ENCODE measurements around the gene SAXO1.
A peak's percentile ranks its signal among the peaks of the same experiment; 100 is the strongest.
"Not testable (repeated sequence)": the region's sequence is repeated elsewhere in the genome, so short reads cannot be mapped to it uniquely, and the experiment has no call there.

SAXO1 gene, protein sequence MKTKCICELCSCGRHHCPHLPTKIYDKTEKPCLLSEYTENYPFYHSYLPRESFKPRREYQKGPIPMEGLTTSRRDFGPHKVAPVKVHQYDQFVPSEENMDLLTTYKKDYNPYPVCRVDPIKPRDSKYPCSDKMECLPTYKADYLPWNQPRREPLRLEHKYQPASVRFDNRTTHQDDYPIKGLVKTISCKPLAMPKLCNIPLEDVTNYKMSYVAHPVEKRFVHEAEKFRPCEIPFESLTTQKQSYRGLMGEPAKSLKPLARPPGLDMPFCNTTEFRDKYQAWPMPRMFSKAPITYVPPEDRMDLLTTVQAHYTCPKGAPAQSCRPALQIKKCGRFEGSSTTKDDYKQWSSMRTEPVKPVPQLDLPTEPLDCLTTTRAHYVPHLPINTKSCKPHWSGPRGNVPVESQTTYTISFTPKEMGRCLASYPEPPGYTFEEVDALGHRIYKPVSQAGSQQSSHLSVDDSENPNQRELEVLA

GRCh38 chr9:19033015-19033414 lies at the start of gene SAXO1:
TSS of gene SAXO1 (minus strand) at chr9:19033209. CDS start at chr9:19032908, 301 bp downstream.
- DNase-seq = no peak

DNA sequence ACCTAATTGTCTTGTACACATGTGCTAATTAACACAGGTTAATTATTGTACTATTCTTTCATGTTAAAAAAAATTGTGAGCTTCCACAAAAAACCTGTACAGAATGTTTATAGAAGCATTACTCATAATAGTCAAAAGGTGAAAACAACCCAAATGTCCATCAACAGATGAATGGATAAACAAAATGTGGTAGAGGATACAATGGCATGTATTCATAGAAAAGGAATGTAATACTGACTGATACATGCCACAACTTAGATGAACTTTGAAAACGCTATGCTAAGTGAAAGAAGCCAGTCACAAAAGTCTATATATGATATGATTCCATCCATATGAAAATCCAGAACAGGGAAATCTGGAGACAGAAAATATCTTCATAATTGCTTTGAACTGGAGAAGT lies 41.8 kb upstream of the SAXO1 start:
- DNase-seq = no peak

DNA sequence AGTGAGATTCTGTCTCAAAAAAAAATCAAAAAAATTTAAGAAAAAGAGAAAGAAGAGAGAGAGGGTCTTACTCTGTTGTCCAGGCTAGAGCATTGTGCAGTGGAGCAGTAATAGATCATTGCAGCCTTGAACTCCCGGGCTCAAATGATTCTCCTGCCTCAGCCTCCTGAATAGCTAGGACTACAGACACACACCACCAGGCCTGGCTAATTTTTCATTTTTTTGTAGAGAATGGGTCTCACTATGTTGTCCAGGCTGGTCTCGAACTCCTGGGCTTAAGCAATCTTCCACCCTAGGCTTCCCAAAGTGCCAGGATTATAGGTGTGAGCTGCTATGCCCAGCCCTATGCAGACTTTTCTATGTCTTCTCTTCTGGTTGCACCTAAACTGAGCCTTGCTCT lies 41.2 kb upstream of the SAXO1 start:
- no peak for DNase-seq

DNA sequence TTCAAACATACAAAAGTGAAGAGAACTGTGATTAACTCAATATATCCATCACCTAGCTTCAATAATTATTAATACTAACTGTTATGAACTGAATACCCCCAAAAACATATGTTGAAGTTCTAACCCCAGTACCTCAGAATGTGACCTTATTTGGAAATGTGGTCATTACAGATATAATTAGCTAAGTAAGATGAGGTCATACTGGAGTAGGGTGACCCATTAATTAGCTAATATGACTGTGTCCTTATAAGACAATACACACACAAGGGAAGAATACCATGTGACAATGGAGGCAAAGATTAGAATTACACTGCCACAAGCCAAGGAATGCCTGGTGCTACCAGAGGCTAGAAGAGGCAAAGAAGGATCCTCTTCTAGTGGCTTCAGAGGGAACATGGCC lies 24.0 kb upstream of the SAXO1 start:
- no peak for DNase-seq

DNA sequence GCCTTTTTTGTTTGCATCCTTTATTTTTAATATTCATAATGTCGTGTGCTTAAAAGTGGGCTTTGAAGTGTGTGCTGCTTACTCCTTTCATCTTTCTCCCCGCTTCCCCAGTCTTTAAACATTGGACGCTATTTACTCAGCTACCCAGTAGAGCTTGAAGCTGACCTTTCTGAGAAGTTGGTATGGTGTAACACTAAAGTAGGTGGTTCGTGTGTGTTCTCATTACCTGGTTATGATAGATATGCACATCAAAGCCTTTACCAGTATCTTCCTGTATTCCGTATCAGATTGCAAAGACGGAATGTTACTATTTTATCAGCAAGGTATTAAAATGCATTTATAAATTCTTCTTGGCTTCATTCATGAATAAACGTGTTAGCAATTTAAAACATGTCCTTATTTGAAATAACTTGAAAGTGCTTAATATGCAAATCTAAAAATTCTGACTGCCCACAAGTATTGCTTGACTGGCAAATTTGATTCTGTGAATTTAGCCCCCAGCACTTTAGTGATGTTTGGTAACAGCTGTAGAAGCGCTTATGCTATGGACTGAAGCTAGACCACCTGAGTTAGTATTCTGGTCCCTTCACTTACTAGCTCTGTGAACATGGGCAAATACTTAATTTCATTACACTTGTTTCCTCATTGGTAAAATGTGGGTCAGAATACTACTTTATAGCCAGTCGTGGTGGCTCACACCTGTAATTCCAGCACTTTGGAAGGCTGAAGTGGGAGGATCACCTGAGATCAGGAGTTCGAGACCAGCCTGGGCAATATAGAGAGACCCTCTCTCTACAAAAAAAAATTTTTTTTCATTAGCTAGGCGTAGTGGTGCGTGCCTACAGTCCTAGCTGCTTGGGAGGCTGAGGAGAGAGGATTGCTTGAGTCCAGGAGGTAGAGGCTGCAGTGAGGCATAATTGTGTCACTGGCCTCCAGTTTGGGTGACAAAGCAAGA lies 17.9 kb upstream of the SAXO1 start:
- DNase-seq = no peak

- DNase-seq = no peak
These were observed 17.1 kb upstream of the SAXO1 start for GRCh38 chr9:19049917-19050636.

GRCh38 chr9:19048966-19049916 lies 16.2 kb upstream of the SAXO1 start, which contains the start of gene RRAGA:
TSS of gene RRAGA (plus strand) at chr9:19049427. CDS start at chr9:19049660, 233 bp downstream.
- DNase-seq = peak; percentile 90

GRCh38 chr9:19036611-19037010 lies 3.6 kb upstream of the SAXO1 start:
- DNase-seq = no peak

DNA sequence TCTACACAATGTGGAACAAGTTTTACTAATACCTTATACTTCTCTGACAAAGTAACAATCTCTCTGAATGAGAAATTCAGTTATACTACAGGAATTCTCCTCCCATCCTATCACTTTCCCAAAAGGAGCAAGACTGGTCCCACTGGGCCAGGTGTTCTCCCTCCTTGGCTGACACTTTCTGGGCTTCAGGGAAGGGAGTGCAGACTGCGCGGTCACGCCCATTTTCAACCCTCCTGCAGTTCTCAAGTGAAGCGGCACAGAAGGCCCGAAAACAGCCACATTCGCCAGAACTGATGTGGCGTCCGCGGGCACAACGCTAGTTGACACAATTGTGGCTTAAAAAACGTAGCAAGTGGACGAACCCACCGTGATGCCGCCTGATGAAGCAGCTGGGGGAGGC lies 603 bp downstream of the SAXO1 start:
- no peak for DNase-seq

DNA sequence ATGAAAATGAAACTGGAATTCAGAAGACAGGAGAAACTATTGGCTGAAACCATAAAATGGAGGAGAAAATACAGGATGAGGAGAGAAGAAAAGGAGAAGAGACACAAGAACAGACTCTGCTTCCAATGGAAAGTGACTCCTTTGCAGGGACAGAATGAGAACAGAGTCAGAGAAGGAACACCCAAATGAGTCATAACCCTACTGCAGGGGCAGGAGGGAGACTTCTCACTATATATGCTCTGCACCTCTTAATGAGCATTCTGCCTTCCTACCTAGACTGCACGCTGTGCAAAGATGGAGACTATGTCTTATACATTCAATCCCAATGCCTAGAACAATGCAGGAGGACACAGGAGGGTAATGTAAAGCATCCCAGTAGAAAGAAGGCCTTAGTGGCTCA lies 2.1 kb downstream of the SAXO1 start:
- no peak for DNase-seq

DNA sequence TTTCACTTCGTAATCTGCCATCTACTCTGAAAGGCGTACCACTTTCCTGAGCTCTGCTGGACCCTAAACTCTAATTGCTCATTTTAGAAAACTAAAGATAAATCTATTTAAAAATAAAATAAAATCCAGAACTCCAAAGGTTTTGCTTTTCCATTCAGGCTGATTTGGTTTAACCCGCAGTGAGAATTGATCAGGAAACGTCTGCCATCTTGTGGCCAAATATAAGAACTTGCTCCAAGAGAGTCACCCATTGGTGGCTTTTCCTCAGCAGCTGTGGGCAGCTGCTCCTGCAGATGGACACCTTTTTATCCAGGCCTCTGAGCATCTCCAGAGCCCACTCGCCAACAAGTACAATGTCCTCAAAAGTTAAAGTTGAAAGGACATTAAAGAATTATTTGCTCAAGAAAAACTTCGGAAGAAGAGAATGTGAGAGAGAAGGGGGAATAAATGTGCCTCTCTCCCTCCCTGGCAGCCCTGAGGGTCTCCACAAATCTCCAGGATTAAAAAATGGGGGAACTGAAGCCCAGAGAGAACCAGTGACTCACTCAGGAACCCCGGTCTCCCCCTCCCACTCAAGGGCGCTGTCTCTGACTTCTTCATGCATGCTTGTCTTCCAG lies 4.1 kb downstream of the SAXO1 start:
- DNase-seq = peak; percentile 5

DNA sequence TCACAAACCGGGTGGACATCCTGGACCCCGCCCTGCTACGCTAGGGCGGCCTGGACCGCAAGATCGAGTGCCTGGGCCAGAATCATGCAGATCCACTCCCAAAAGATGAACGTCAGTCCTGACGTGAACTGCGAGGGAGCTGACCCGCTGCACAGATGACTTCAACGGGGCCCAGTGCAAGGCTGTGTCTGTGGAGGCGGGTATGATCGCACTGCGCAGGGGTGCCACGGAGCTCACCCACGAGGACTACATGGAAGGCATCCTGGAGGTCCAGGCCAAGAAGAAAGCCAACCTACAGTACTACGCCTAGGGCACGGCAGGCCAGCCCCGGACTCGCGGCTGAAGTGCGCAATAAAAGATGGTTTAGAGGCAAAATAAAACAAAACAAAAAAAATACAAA lies 5.2 kb downstream of the SAXO1 start:
- no peak for DNase-seq

DNA sequence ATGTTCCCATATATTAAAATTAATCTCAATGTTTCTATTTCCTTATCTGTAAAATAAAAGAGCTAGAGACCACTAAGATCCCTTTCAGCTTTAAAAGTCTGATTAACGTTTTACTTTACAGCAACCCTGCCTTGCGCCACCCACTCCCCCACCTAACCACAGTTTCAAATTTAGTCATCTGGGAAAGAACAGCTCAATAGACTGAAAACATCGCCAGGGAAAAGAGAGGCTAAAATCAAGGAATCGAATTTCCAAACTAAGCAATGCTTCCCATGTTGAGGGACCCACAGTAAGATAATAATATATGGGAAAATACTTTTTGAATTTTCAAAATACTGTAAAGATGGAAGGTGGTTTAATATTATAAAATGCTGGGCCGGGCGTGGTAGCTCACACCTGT lies 6.6 kb downstream of the SAXO1 start:
- no peak for DNase-seq

GRCh38 chr9:19023078-19023477 lies 9.9 kb downstream of the SAXO1 start:
- DNase-seq = no peak

GRCh38 chr9:19022206-19022605 lies 10.8 kb downstream of the SAXO1 start:
- DNase-seq = no peak

DNA sequence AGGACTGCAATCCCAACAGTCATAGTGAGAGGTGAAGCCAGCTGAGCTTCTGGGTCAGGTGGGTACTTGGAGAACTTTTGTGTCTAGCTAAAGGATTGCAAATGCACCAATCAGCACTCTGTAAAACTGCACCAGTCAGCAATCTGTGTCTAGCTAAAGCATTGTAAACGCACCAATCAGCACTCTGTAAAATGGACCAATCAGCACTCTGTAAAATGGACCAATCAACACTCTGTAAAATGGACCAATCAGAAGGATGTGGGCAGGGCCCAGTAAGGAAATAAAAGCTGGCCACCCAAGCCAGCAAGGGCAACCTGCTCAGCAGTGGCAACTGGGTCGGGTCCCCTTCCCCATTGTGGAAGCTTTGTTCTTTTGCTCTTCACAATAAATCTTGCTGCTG lies 11.4 kb downstream of the SAXO1 start:
- not testable (repeated sequence) for DNase-seq

DNA sequence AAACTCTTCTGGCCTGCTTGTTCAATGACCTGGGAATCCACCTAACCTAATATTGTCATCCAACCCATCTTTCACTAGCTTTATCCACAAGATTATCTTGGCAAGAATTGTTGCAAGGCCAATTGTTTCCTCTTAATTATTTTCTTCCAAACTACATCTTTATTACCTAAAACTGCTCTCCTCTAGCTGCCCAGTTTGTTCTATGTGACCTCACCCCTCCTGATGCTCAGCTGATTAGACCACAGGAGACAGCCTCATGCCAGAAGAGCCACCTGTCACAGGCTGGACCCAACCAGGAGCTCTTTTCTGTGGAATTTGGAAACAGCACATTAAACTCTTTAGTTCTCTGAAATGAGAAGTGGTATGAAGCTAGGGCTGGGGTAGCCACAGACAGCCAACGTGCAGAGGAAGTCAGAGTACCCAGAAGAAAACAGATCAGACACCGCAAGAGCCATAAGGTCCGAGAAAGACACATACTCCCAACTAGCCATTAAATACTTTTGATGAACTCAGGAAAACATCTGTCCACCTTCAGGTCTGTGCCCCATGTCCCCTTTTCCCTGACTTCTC lies 12.0 kb downstream of the SAXO1 start:
- no peak for DNase-seq

GRCh38 chr9:19018201-19018600 lies 14.8 kb downstream of the SAXO1 start:
- DNase-seq = no peak

GRCh38 chr9:19009391-19009965 lies 23.5 kb downstream of the SAXO1 start:
- DNase-seq = no peak

GRCh38 chr9:19000133-19000532 lies 32.9 kb downstream of the SAXO1 start:
- DNase-seq = no peak
